Astrocyte (in vitro differentiated cells and primary cell): Measurements from ENCODE around the gene ARNT2.

ENCODE experiments used
- EZH2 ChIP-seq: IDR thresholded peaks from 2 replicates; pipeline ENCODE4 v1.6.1; 2012; ENCODE audit warnings: mild to moderate bottlenecking, low read length, inconsistent platforms; ENCODE audit not compliant: insufficient read depth
- TF ChIP-seq, protein P1 (sequence below): IDR thresholded peaks from 2 replicates; pipeline ENCODE4 v1.5.1; 2011; ENCODE audit warnings: low read depth, mild to moderate bottlenecking, inconsistent platforms, low read length, moderate library complexity; ENCODE audit not compliant: insufficient read depth

DNA sequence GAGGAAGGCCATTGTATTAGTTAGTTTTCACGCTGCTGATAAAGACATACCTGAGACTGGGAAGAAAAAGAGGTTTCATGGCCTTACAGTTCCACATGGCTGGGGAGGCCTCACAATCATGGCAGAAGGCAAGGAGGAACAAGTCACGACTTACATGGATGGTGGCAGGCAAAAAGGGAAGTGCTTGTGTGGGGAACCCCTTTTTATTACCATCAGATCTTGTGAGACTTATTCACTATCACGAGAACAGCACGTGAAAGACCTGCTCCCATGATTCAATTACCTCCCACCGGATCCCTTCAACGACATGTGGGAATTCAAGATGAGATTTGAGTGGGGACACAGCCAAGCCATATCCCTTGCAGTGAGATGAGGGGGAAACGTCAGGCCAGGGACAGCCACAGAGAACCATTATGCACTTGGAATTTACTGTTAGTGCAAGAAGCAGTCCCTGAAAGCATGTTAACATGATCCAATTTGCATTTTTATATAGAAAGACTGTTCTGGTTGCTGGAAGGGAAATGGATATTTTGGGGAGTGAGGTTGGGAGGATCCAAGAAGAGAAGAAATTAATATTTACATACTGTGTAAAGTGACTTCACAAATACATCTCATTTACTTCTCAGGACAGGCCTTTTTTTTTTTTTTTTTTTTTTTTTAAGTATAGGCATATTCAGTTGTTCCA lies 87.1 kb downstream of the ARNT2 start:
- TF ChIP-seq, protein P1, sequence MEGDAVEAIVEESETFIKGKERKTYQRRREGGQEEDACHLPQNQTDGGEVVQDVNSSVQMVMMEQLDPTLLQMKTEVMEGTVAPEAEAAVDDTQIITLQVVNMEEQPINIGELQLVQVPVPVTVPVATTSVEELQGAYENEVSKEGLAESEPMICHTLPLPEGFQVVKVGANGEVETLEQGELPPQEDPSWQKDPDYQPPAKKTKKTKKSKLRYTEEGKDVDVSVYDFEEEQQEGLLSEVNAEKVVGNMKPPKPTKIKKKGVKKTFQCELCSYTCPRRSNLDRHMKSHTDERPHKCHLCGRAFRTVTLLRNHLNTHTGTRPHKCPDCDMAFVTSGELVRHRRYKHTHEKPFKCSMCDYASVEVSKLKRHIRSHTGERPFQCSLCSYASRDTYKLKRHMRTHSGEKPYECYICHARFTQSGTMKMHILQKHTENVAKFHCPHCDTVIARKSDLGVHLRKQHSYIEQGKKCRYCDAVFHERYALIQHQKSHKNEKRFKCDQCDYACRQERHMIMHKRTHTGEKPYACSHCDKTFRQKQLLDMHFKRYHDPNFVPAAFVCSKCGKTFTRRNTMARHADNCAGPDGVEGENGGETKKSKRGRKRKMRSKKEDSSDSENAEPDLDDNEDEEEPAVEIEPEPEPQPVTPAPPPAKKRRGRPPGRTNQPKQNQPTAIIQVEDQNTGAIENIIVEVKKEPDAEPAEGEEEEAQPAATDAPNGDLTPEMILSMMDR = no peak
- TF ChIP-seq EZH2 = no peak
